ENCODE measurements around the gene MKX. TPM values are rescaled to one million over a fixed set of nuclear protein-coding genes. Genes with fewer than 3 reads are reported as not detected.

The MKX gene
- total and polyA plus RNA-seq, 2 donors (not counting 3 experiments of a cell fraction or from before 2014, with no cell fraction given): not detected

- Histone ChIP-seq H3K27ac (ENCODE audit: insufficient read depth, low read depth, low read length) (no peak overlapping the region), H3K4me1 (ENCODE audit: control insufficient read depth, extremely low read depth, insufficient read depth, low read length) (peaks cover 25% of the 10 kb centered on the region), H3K79me2 (ENCODE audit: control insufficient read depth, insufficient read depth, low read length) (no peaks in the 10 kb centered on the region), H4K20me1 (replicated peaks; ENCODE audit: control insufficient read depth, extremely low read depth, insufficient read depth, low read length) (no peaks in the 10 kb centered on the region), H3K9me1 (replicated peaks; ENCODE audit: control insufficient read depth, extremely low read depth, insufficient read depth, low read length) (no peaks in the 10 kb centered on the region), H3K36me3 (ENCODE audit: control insufficient read depth in 2 of 2, extremely low read depth in 1 of 2, insufficient read depth in 2 of 2, low read length in 2 of 2) (no peaks in the 10 kb centered on the region), H3K9ac (replicated peaks; ENCODE audit: extremely low read depth, insufficient read depth, low read length) (no peak overlapping the region), H3K9me3 (replicated peaks; ENCODE audit: control insufficient read depth, insufficient read depth, low read length) (no peaks in the 10 kb centered on the region), H3K27me3 (ENCODE audit: control insufficient read depth in 2 of 2, insufficient read depth in 2 of 2, low read length in 2 of 2) (peaks cover 53 to 87% of the 10 kb centered on the region in 2 experiments), H3K4me3 (replicated peaks in 1 of 3; ENCODE audit: insufficient read depth in 1 of 3, low read depth in 1 of 3, low read length in 3 of 3) (no peak overlapping the region), H2AFZ (ENCODE audit: low read depth, low read length) (no peak overlapping the region), H3K4me2 (ENCODE audit: insufficient read depth, low read length) (peak overlapping the region; percentile 3)
- FAIRE-seq: no peak
- intact Hi-C loops (cut with micrococcal nuclease) (no loop called here), dilution Hi-C loops (cut with MboI; ENCODE audit: extremely low pct_ligation_motif_present, low sequenced_read_pairs) (no loop called here)
- no peak for TF ChIP-seq JUN (IDR thresholded peaks at IDR 0.05; ENCODE audit: borderline replicate concordance, insufficient read depth, insufficient read length, low read depth)
- TF ChIP-seq EZH2 (IDR thresholded peaks at IDR 0.05; ENCODE audit: borderline replicate concordance, low read depth, low read length, severe bottlenecking): peak; percentile 89
- TF ChIP-seq CTCF (IDR thresholded peaks at IDR 0.05; ENCODE audit: extremely low read depth in 1 of 2, insufficient read depth in 1 of 2, low read depth in 1 of 2, low read length in 2 of 2): no peak
- CTCF ChIA-PET: interaction anchor here (1.1 to 2.5 kb wide), 3 partner anchors 18 to 495 kb away, joined by 3 to 20 read pairs (median 3); no protein-coding TSS in a partner anchor
- BruUV-seq (replicated peaks): no TSS peak
- POLR2A ChIA-PET: no interaction called here
- DNase-seq (ENCODE audit: low read depth, low spot score): no peak
These were observed 927 bp upstream of the MKX start for GRCh38 chr10:27746397-27747095.

Data from endothelial cell of umbilical vein (primary cell).